Measurements from ENCODE around the gene C4orf36. TPM values are rescaled to one million over a fixed set of nuclear protein-coding genes. Genes with fewer than 3 reads are reported as not detected.

The C4orf36 gene
- total RNA-seq, 4 donors from 2014 or later = 2.3 to 5.3 (median 3.5) TPM; not detected in 1

- no peak overlapping the region for H3K27ac ChIP-seq
- WGBS, 2 donors = 0 to 98% methylated on average over 1 of the region's 1 CpG
- H3K27me3 ChIP-seq = no peaks in the 10 kb centered on the region
- H3K4me3 ChIP-seq (replicated peaks in 1 of 3) = no peak overlapping the region
- H3K4me1 ChIP-seq = no peaks in the 10 kb centered on the region
- intact Hi-C loops (cut with DNase I) = no loop called here
- TF ChIP-seq POLR2A (IDR thresholded peaks at IDR 0.05) = no peak
- TF ChIP-seq CTCF (IDR thresholded peaks at IDR 0.05) = no peak
- no peaks in the 10 kb centered on the region for H3K36me3 ChIP-seq
- DNase-seq = no peak
- no peaks in the 10 kb centered on the region for H3K9me3 ChIP-seq
Measured at GRCh38 chr4:86916392-86916791, 24.2 kb upstream of the C4orf36 start.

DNA sequence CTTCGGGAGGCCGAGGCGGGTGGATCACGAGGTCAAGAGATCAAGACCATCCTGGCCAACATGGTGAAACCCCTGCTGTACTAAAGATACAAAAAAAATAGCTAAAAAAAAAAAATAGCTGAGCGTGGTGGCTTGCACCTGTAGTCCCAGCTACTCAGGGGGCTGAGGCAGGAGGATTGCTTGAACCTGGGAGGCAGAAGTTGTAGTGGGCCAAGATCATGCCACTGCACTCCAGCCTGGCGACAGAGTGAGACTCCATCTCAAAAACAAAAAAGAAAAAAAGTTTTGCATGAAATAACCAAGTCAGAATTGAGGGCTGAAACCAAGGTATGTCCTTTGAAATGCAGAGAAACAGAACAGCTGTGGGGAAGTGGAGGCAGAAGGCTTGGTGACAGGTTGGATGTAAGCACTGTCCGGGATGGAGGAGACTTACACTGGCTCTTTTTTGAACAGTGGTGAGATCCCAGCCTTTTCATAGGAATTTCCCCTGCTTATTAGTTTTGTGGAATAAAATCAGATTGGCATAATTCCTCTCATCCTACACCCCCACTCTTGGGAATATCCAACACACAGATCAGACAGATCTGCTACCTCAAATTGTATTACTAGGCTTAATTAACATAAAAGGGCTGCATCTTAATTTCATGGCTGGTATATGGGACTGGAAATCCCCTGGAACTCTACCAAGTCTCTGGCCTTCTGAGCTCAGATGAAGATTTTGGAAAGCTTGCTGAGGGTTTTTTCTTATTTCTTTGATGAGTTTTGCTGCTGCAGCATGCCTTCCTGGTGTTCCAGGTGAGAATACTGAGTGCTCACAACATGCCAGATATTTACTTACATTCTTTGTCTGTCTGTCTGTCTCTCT, 18.8 kb upstream of the C4orf36 start:
- no peak for DNase-seq
- intact Hi-C loops (cut with DNase I) = no loop called here
- WGBS, 2 donors = 88 to 89% methylated on average over 7 of the region's 7 CpGs
- Histone ChIP-seq H3K4me1 (peaks cover 11 to 18% of the 10 kb centered on the region in 2 donors), H3K27ac (no peak overlapping the region), H3K4me3 (replicated peaks in 1 of 3) (no peak overlapping the region), H3K27me3 (no peaks in the 10 kb centered on the region), H3K36me3 (no peaks in the 10 kb centered on the region), H3K9me3 (no peaks in the 10 kb centered on the region)
- TF ChIP-seq CTCF (IDR thresholded peaks at IDR 0.05) = no peak
- TF ChIP-seq POLR2A (IDR thresholded peaks at IDR 0.05) = no peak

DNA sequence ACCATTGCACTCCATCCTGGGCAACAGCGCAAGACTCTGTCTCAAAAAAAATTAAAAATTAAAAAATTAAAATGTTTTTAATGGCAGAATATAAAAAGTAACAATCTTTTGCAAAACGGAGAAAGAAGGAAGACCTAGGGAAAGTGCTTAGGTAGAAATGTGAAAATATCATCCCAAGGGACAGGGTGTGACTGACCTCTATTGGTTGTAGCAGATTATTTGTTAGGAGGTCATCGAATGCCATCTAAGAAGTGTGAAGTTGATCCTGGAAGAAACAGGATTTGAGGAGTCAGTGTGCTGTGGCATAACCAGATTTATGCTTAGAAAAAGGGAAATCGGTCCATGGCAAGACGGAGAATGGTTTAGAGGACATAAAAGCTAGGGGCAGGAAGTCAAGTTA, 18.1 kb upstream of the C4orf36 start:
- Histone ChIP-seq H3K36me3 (no peaks in the 10 kb centered on the region), H3K4me3 (replicated peaks in 1 of 3) (no peak overlapping the region), H3K9me3 (no peaks in the 10 kb centered on the region), H3K27ac (no peak overlapping the region), H3K27me3 (no peaks in the 10 kb centered on the region), H3K4me1 (peaks cover 11 to 18% of the 10 kb centered on the region in 2 donors)
- TF ChIP-seq POLR2A (IDR thresholded peaks at IDR 0.05) (no peak), CTCF (IDR thresholded peaks at IDR 0.05) (no peak)
- intact Hi-C loops (cut with DNase I) = no loop called here
- no peak for DNase-seq
- WGBS, 2 donors = 90 to 91% methylated on average over 5 of the region's 5 CpGs

DNA sequence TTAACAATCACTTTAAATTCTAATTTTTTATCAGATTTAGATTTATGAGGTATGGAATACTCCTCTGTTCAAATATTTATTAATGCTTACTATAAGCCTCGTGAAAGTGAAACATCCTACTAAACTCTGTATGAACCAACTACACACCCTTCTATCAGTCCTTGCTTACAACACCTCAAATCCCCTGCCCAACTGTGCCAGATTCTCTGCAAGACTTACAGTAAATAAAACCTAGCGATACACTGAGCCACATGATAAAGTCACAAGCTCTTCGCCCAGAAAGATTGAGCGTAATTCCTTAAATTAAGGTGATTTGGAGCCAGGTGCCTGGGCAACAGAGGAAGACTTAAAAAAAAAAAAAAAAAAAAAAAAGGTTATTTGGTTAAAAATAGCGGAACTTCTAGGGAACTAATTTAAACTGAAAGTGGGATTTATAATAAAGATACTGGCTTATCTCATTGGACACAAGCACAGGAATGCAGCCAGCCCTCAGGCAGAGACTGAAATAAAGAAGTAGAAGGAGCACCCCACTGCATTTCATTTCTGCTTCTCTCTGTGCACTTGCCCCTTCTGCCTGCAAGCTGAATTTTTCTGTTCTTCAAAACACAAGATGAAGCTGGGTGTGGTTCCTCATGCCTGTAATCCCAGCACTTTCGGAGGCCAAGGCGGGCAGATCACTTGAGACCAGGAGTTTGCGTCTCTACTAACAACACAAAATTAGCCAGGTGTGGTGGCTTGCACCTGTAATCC, 17.5 kb upstream of the C4orf36 start:
- intact Hi-C loops (cut with DNase I) = no loop called here
- 79 to 86% methylated on average over 8 of the region's 8 CpGs for WGBS, 2 donors
- no peak overlapping the region for H3K4me3 ChIP-seq (replicated peaks in 1 of 3)
- H3K9me3 ChIP-seq = no peaks in the 10 kb centered on the region
- no peaks in the 10 kb centered on the region for H3K27me3 ChIP-seq
- no peak overlapping the region for H3K27ac ChIP-seq
- H3K4me1 ChIP-seq = peaks cover 12 to 20% of the 10 kb centered on the region in 2 donors
- TF ChIP-seq CTCF (IDR thresholded peaks at IDR 0.05) = no peak
- TF ChIP-seq POLR2A (IDR thresholded peaks at IDR 0.05) = no peak
- no peaks in the 10 kb centered on the region for H3K36me3 ChIP-seq
- no peak for DNase-seq

- Histone ChIP-seq H3K4me1 (peaks cover 17 to 24% of the 10 kb centered on the region in 2 donors), H3K27me3 (no peaks in the 10 kb centered on the region), H3K36me3 (no peaks in the 10 kb centered on the region), H3K27ac (peak overlapping the region; percentile 74 to 94 (median 83)), H3K9me3 (no peaks in the 10 kb centered on the region), H3K4me3 (replicated peaks in 1 of 3) (no peak overlapping the region)
- DNase-seq = no peak
- no peak for TF ChIP-seq CTCF (IDR thresholded peaks at IDR 0.05)
- TF ChIP-seq POLR2A (IDR thresholded peaks at IDR 0.05) = no peak
- WGBS, 2 donors = 2 to 7% methylated on average over 2 of the region's 2 CpGs
- intact Hi-C loops (cut with DNase I) = no loop called here
Measured at GRCh38 chr4:86908251-86908657, 16.0 kb upstream of the C4orf36 start.
